K562 (cell line): ENCODE measurements around the gene FASTKD3. TPM values are rescaled to one million over a fixed set of nuclear protein-coding genes. Genes with fewer than 3 reads are reported as not detected.
A peak's percentile ranks its signal among the peaks of the same experiment; 100 is the strongest.

Source experiments
- ATAC-seq: fragments of 200-7000 bp; cut with Tn5 transposase; 3 replicates; pipeline ENCODE4 v1.9.1; 2020; ENCODE audit warnings: moderate library complexity
- BruUV-seq: library from RNA; stranded (reverse); fragments of 400-500 nt; replicated peaks from 2 replicates; lab custom pipeline; 2021; lab: Mats Ljungman, UMichigan
- CTCF ChIA-PET: fragments of 300-600 bp; formaldehyde crosslinking; extraction: SDS; loops from one replicate; lab custom pipeline; 2021; ENCODE audit warnings: low intra/inter-chr PET ratio; lab: Yijun Ruan, JAX
- POLR2A ChIA-PET: fragments of 300-600, 350-650 bp; sonication (Branson Sonifier 250); formaldehyde crosslinking; extraction: SDS; loops from one replicate; lab custom pipeline; 2021; ENCODE audit warnings: antibody characterized with exemption, inconsistent platforms; lab: Yijun Ruan, JAX
- DNase-seq, 4 experiments: peaks; one replicate each; pipeline versions ENCODE4 v3.0.0 to v3.0.0-alpha.2; 2011 to 2018; ENCODE audit warnings: low spot score in 3 of 4, mixed read lengths in 3 of 4; ENCODE audit errors: extremely low read depth in 1 of 4
- FAIRE-seq: peaks from 2 replicates; lab custom pipeline; 2011; peaks lifted over from hg19 to GRCh38; lab: Jason Lieb, UNC
- H2AFZ ChIP-seq: 2 replicates; pipeline ENCODE4 v1.6.0; 2011; ENCODE audit warnings: low read depth, low read length, control low read depth, inconsistent platforms
- H3K27ac ChIP-seq: fragments of 200-600 bp; 3 replicates; pipeline ENCODE4 v1.8.0; 2011; ENCODE audit warnings: low read depth, mild to moderate bottlenecking, control low read depth, inconsistent platforms, low read length, moderate library complexity, mixed read lengths; ENCODE audit errors: extremely low read depth
- H3K27me3 ChIP-seq, 2 experiments: fragments of 300-600 bp in 1 of 2; 2 replicates in 1 of 2; 3 replicates in 1 of 2; pipeline versions ENCODE4 v1.6.0 to v1.8.0; 2011; ENCODE audit warnings: inconsistent platforms in 2 of 2, low read length in 2 of 2, mild to moderate bottlenecking in 1 of 2, mixed read lengths in 1 of 2, moderate library complexity in 1 of 2; ENCODE audit not compliant: control insufficient read depth in 2 of 2, insufficient read depth in 2 of 2
- H3K36me3 ChIP-seq: fragments of 300-600 bp; 3 replicates; pipeline ENCODE4 v1.8.0; 2011; ENCODE audit warnings: mild to moderate bottlenecking, low read length, inconsistent platforms; ENCODE audit not compliant: control insufficient read depth, insufficient read depth
- H3K4me1 ChIP-seq, 2 experiments: fragments of 200-600 bp in 1 of 2; replicated peaks in 1 of 2; 2 replicates in 1 of 2; 3 replicates in 1 of 2; pipeline versions ENCODE4 v1.5.1 to v1.8.0; 2011; ENCODE audit warnings: inconsistent platforms in 2 of 2, low read length in 2 of 2, mild to moderate bottlenecking in 1 of 2, mixed read lengths in 1 of 2, moderate library complexity in 1 of 2; ENCODE audit not compliant: control insufficient read depth in 2 of 2, insufficient read depth in 2 of 2
- H3K4me2 ChIP-seq: 2 replicates; pipeline ENCODE4 v1.6.1; 2011; ENCODE audit warnings: low read length, control low read depth, inconsistent platforms, mixed read lengths; ENCODE audit not compliant: insufficient read depth
- H3K4me3 ChIP-seq: fragments of 200-600 bp; sonication (generic), shearing (Covaris generic); 2 replicates; pipeline ENCODE4 v1.5.1; 2016; ENCODE audit warnings: control low read depth, inconsistent platforms
- H3K79me2 ChIP-seq: fragments of 200-600 bp; 3 replicates; pipeline ENCODE4 v1.8.0; 2011; ENCODE audit warnings: low read length, inconsistent platforms; ENCODE audit not compliant: control insufficient read depth, insufficient read depth
- H3K9ac ChIP-seq, 2 experiments: 2 replicates each; pipeline versions ENCODE4 v1.6.0 to v1.6.1; 2011; ENCODE audit warnings: low read depth in 2 of 2, low read length in 2 of 2, control low read depth in 1 of 2, inconsistent platforms in 1 of 2, mild to moderate bottlenecking in 1 of 2, mixed read lengths in 1 of 2; ENCODE audit not compliant: insufficient read depth in 1 of 2
- H3K9me1 ChIP-seq: one replicate; pipeline ENCODE4 v1.6.0; 2011; ENCODE audit warnings: inconsistent platforms, mild to moderate bottlenecking, low read length, moderate library complexity; ENCODE audit not compliant: control insufficient read depth, insufficient read depth
- H3K9me3 ChIP-seq: replicated peaks from 2 replicates; pipeline ENCODE4 v1.5.1; 2011; ENCODE audit warnings: low read depth, low read length, inconsistent platforms; ENCODE audit not compliant: control insufficient read depth, insufficient read depth
- H4K20me1 ChIP-seq: replicated peaks from 2 replicates; pipeline ENCODE4 v1.6.1; 2011; ENCODE audit warnings: low read length, inconsistent platforms, mixed read lengths; ENCODE audit not compliant: control insufficient read depth, insufficient read depth
- HIVEP1 ChIP-seq: fragments of 250-450 bp; sonication (Bioruptor Pico); IDR thresholded peaks from 2 replicates; pipeline ENCODE4 v1.4.0; 2020; ENCODE audit warnings: mild to moderate bottlenecking
- HOXB6 ChIP-seq: fragments of 250-450 bp; sonication (Bioruptor Pico); IDR thresholded peaks from 2 replicates; pipeline ENCODE4 v1.5.1; 2022; ENCODE audit warnings: mild to moderate bottlenecking, borderline replicate concordance
- MTA1 ChIP-seq: fragments of 450-650 bp; IDR thresholded peaks from 2 replicates; pipeline ENCODE4 v1.6.1; 2017; ENCODE audit warnings: borderline replicate concordance
- OTX1 ChIP-seq: fragments of 450-650 bp; formaldehyde crosslinking; IDR thresholded peaks from 2 replicates; pipeline ENCODE4 v1.4.0; 2022; ENCODE audit warnings: mild to moderate bottlenecking
- RBM14 ChIP-seq: fragments of 200-400 bp; formaldehyde crosslinking; IDR thresholded peaks from 2 replicates; pipeline ENCODE4 v1.6.1; 2018; ENCODE audit warnings: low read depth, mild to moderate bottlenecking, low read length, moderate library complexity, borderline replicate concordance; ENCODE audit not compliant: insufficient read depth
- SMARCA5 ChIP-seq: fragments of 450-650 bp; IDR thresholded peaks from 2 replicates; pipeline ENCODE4 v1.6.1; 2016
- SMARCE1 ChIP-seq: fragments of 450-650 bp; IDR thresholded peaks from 2 replicates; pipeline ENCODE4 v1.7.1; 2016; ENCODE audit warnings: mild to moderate bottlenecking
- SRF ChIP-seq, 2 experiments: fragments of 250-450, 450-650 bp in 1 of 2; sonication (Bioruptor Pico) in 1 of 2; sonication (generic) in 1 of 2; formaldehyde crosslinking; IDR thresholded peaks; 2 replicates each; pipeline versions ENCODE4 v1.5.0 to v1.5.1; 2020 to 2022; ENCODE audit warnings: mild to moderate bottlenecking in 1 of 2, missing genetic modification reagents in 1 of 2
- STAG1 ChIP-seq: sonication (generic); formaldehyde crosslinking; IDR thresholded peaks from 2 replicates; pipeline ENCODE4 v1.5.0; 2020; ENCODE audit warnings: missing genetic modification reagents, borderline replicate concordance
- ZNF217 ChIP-seq: sonication (generic); formaldehyde crosslinking; IDR thresholded peaks from 2 replicates; pipeline ENCODE4 v1.8.0; 2022; ENCODE audit warnings: mild to moderate bottlenecking, missing genetic modification reagents
- ZNF280A ChIP-seq: fragments of 450-650 bp; IDR thresholded peaks from 2 replicates; pipeline ENCODE4 v1.6.1; 2018; ENCODE audit warnings: mild to moderate bottlenecking, low read depth; ENCODE audit not compliant: partially characterized antibody
- ZNF717 ChIP-seq: fragments of 250-450 bp; sonication (Bioruptor Pico); IDR thresholded peaks from 2 replicates; pipeline ENCODE4 v1.5.0; 2021
- WGBS: fragments of 100-300 bp; shearing (Covaris generic); methylation state at CpG from one replicate; pipeline ENCODE4 v1.1.6; 2016; ENCODE audit warnings: low coverage, mixed read lengths; ENCODE audit not compliant: insufficient coverage; ENCODE audit errors: missing lambda C conversion rate; 5-methylcytosine and 5-hydroxymethylcytosine counted together
- in situ Hi-C: fragments of 300-500 bp; cut with MboI; formaldehyde crosslinking; loops from 4 replicates; pipeline ENCODE4 v1.15.0; 2018; ENCODE audit warnings: inconsistent platforms, mixed read lengths
- intact Hi-C: fragments of 100-400 bp; cut with micrococcal nuclease; formaldehyde crosslinking; loops from 2 replicates; pipeline ENCODE4 v1.14.2; 2022
- polyA plus RNA-seq, 8 experiments: library from polyadenylated mRNA; depleted of rRNA in 4 of 8; stranded (reverse) in 5 of 8; unstranded in 3 of 8; fragments of >200 nt; fragmentation: Nextera tagmentation in 2 of 8; fragmentation: Illumina TruSeq in 1 of 8; extraction: Ambion mirVana in 2 of 8; extraction: Trizol in 1 of 8; gene quantifications; 2 replicates each; pipeline versions ENCODE4 v1.2.1 to v1.2.3, GENCODE V29; 2011 to 2014; ENCODE audit warnings: inconsistent platforms in 1 of 8, missing spikeins in 1 of 8
- total RNA-seq, 7 experiments: library from RNA; depleted of rRNA in 6 of 7; stranded (reverse); fragments of >200 nt in 6 of 7; fragmentation: Illumina TruSeq in 2 of 7; extraction: Trizol in 2 of 7; gene quantifications; 2 replicates each; pipeline versions ENCODE4 v1.2.1 to v1.2.3, GENCODE V29; 2011 to 2021; ENCODE audit warnings: low replicate concordance in 1 of 7
- TF ChIP-seq, protein P1 (sequence below): IDR thresholded peaks from 2 replicates; pipeline ENCODE4 v1.6.1; 2014; ENCODE audit warnings: antibody characterized with exemption
- TF ChIP-seq, protein P2 (sequence below): fragments of 450-650 bp; IDR thresholded peaks from 2 replicates; pipeline ENCODE4 v1.6.1; 2016; ENCODE audit warnings: borderline replicate concordance
- TF ChIP-seq, protein P3 (sequence below): fragments of 450-650 bp; conservative IDR thresholded peaks from 2 replicates; pipeline ENCODE4 v1.6.1; 2016; ENCODE audit warnings: missing genetic modification characterization, low read depth, mild to moderate bottlenecking, control low read depth, missing compliant biosample characterization

FASTKD3 gene
- total and polyA plus RNA-seq, 9 of the 15 experiments (the other 6 are each of a cell fraction or from before 2014, with no cell fraction given), result 17.1 to 149 (median 47.5) TPM

GRCh38 chr5:7868427-7868772 lies 431 bp downstream of the FASTKD3 start:
- peak; percentile 22 for ATAC-seq
- no peak for DNase-seq
- H2AFZ ChIP-seq, result peak overlapping the region; percentile 87
- H3K36me3 ChIP-seq, result peaks cover 68% of the 10 kb centered on the region
- H3K9me3 ChIP-seq, result no peaks in the 10 kb centered on the region
- ChIA-PET CTCF (no interaction called here), POLR2A (interaction anchor here (0.6 to 2.2 kb wide), 10 partner anchors 9 to 1346 kb away, joined by 3 to 11 read pairs (median 4); no protein-coding TSS in a partner anchor)
- BruUV-seq, result no TSS peak
- in situ Hi-C loops (no loop called here), intact Hi-C loops (no loop called here)
- 1% methylated on average over 8 of the region's 8 CpGs for WGBS
- H3K79me2 ChIP-seq, result peaks cover 84% of the 10 kb centered on the region
- peaks cover 3% of the 10 kb centered on the region for H3K9me1 ChIP-seq
- peak overlapping the region; percentile 93 for H3K4me3 ChIP-seq
- peak overlapping the region; percentile 95 for H3K4me2 ChIP-seq
- H4K20me1 ChIP-seq, result peaks cover 16% of the 10 kb centered on the region
- no peaks in the 10 kb centered on the region for H3K27me3 ChIP-seq
- H3K4me1 ChIP-seq, result peaks cover 6 to 20% of the 10 kb centered on the region in 2 experiments; a peak in 4 of 5 replicates
- H3K9ac ChIP-seq, result peak overlapping the region; percentile 83 to 96
- FAIRE-seq, result peak; percentile 57
- H3K27ac ChIP-seq, result peak overlapping the region; percentile 77
- TF ChIP-seq SMARCE1, result peak; percentile 36; the same call in 1 of the 2 replicates
- TF ChIP-seq RBM14, result no peak
- TF ChIP-seq HIVEP1 (CRISPR knock-in tag), result 0 out of 2 replicates have a peak, but pooled peaks have one; percentile 29
- TF ChIP-seq HOXB6 (CRISPR knock-in tag), result no peak
- TF ChIP-seq ZNF717 (CRISPR knock-in tag), result no peak
- TF ChIP-seq, protein P1, sequence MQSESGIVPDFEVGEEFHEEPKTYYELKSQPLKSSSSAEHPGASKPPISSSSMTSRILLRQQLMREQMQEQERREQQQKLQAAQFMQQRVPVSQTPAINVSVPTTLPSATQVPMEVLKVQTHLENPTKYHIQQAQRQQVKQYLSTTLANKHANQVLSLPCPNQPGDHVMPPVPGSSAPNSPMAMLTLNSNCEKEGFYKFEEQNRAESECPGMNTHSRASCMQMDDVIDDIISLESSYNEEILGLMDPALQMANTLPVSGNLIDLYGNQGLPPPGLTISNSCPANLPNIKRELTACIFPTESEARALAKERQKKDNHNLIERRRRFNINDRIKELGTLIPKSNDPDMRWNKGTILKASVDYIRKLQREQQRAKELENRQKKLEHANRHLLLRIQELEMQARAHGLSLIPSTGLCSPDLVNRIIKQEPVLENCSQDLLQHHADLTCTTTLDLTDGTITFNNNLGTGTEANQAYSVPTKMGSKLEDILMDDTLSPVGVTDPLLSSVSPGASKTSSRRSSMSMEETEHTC, result no peak
- TF ChIP-seq MTA1, result no peak
- TF ChIP-seq, protein P2, sequence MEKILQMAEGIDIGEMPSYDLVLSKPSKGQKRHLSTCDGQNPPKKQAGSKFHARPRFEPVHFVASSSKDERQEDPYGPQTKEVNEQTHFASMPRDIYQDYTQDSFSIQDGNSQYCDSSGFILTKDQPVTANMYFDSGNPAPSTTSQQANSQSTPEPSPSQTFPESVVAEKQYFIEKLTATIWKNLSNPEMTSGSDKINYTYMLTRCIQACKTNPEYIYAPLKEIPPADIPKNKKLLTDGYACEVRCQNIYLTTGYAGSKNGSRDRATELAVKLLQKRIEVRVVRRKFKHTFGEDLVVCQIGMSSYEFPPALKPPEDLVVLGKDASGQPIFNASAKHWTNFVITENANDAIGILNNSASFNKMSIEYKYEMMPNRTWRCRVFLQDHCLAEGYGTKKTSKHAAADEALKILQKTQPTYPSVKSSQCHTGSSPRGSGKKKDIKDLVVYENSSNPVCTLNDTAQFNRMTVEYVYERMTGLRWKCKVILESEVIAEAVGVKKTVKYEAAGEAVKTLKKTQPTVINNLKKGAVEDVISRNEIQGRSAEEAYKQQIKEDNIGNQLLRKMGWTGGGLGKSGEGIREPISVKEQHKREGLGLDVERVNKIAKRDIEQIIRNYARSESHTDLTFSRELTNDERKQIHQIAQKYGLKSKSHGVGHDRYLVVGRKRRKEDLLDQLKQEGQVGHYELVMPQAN, result peak; percentile 78; the same call in 1 of the 2 replicates
- no peak for TF ChIP-seq ZNF217 (CRISPR knock-in tag)
- no peak for TF ChIP-seq STAG1
- no peak for TF ChIP-seq SRF (CRISPR knock-in tag; IDR thresholded peaks at IDR 0.05)
- peak; percentile 60; the same call in 1 of the 2 replicates for TF ChIP-seq OTX1 (CRISPR knock-in tag)
- TF ChIP-seq, protein P3, sequence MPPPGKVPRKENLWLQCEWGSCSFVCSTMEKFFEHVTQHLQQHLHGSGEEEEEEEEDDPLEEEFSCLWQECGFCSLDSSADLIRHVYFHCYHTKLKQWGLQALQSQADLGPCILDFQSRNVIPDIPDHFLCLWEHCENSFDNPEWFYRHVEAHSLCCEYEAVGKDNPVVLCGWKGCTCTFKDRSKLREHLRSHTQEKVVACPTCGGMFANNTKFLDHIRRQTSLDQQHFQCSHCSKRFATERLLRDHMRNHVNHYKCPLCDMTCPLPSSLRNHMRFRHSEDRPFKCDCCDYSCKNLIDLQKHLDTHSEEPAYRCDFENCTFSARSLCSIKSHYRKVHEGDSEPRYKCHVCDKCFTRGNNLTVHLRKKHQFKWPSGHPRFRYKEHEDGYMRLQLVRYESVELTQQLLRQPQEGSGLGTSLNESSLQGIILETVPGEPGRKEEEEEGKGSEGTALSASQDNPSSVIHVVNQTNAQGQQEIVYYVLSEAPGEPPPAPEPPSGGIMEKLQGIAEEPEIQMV (tag), result no peak
- TF ChIP-seq SMARCA5, result no peak
- no peak for TF ChIP-seq ZNF280A
